ENCODE measurements around the gene SUDS3.
"Not testable (repeated sequence)": the region's sequence is repeated elsewhere in the genome, so short reads cannot be mapped to it uniquely, and the experiment has no call there.

SUDS3 gene, protein sequence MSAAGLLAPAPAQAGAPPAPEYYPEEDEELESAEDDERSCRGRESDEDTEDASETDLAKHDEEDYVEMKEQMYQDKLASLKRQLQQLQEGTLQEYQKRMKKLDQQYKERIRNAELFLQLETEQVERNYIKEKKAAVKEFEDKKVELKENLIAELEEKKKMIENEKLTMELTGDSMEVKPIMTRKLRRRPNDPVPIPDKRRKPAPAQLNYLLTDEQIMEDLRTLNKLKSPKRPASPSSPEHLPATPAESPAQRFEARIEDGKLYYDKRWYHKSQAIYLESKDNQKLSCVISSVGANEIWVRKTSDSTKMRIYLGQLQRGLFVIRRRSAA

DNA sequence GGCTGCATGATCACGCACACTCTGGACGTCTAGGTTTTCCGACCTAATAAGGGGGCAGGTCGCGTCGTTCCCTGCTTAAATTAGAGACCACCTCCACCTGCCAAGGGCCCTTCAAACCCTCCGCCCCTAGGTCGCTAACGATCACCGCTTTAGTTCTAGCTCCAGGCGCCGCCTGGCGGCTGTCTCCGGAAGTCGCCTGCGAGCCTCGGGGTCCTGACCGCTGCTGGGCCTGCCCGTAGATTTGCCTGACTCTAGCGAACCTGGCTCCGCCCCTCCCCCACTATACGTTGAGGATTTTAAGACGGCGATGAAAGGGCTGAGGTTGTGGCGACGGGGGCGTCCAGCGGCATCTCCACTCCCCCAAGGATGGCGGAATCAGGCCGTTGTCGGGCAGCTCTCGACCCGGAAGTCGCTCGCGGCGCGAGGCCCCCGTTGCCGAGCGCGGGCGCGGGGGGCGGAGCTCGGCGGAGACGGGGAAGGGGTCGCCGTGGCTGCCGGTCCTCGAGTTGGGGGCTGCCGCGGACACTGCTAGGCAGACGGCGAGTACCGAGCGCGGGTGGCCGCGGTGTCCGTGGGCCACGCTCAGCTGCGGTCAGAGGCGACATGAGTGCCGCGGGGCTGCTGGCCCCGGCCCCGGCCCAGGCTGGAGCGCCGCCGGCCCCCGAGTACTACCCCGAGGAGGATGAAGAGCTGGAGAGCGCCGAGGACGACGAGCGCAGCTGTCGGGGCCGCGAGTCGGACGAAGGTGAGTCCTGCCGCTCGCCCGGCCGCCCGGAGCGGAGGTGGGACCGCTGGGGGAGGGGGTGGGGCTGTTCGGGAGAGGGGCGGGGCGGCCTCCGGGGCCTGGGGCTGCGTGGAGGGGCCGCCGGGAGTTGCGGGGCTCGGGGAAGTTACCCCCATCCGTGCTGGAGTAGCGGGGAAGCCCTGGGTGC, at the start of gene SUDS3:
TSS of gene SUDS3 (plus strand) at position 467 of the 932 bp plus-strand sequence. CDS start at position 604, 137 bp downstream.
- peak; percentile 54 for DNase-seq (ENCODE audit: low read depth)

DNA sequence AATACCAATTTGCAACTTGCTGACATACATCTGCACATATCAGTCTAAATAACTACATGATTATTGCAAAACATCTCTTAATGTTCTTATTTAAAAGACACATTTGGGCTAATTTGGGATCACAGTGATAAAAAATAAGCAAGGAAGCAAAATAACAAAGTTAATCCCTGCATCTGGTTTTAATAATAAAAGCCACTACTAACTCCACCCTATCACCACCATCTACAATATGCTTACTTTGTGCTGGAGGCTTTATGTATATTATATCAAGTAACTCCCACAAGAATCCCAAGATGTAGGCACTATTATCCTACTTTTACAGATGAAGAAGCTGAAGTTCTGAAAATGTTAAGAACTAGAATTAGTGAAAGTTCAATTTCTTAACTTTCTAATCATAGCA, 49.4 kb upstream of the SUDS3 start:
- no peak for DNase-seq (ENCODE audit: low read depth)

DNA sequence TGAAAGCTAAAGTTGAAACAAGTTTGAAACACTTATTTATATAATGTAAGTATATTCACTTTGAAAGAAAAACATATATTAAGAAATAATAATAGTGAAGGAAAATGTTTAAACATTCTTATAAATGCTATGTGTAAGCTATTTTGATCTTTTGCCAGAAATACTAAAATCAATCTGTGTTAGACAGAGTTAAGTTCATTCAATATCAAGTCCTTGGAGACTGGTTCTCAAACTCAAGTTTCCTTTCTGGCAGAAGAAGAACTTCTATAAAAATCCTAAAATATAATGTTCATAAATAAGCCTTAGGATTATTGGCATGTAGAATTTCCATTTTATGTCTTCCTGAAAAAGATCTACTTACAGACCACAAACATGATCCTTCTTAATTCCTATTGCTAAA, 49.0 kb upstream of the SUDS3 start:
- no peak for DNase-seq (ENCODE audit: low read depth)

DNA sequence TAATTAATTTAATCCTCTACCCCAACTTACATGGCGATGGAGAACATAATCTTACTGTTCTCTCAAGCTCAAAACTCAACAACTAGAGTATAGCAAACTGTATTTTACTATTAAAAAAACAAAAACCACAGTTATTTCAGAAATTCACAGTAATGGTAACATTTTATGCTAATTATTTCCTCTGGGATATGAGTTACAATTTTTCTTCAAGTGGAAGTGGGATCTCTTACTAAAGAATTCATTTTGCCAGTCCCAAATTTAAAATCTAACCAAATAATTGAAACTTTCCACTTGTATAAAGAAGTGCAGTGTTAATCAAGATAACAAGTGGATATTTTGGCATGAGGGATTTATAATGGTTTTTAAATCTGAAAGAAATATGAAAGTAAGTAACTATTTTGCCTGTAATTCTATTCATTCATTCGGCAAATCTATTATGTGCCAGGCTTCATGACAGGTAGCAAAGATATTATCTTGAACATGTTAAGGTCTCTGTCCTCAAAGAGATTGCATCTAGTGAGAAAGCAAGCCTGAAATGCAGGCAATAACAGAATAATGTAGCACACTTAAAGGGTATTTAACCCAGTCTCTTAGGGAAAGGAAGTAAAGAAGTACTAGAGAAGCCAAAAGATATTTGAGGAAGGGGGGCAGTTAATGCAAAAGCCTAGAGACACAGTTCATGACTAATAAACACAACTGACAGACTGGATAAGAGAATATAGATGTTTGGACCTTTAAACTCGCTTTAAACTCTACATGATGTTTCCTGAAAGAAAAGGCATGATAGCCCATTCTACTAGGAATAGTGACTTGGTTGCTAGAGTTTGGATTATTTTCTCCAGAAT, 47.6 kb upstream of the SUDS3 start:
- DNase-seq (ENCODE audit: low read depth), result no peak

DNA sequence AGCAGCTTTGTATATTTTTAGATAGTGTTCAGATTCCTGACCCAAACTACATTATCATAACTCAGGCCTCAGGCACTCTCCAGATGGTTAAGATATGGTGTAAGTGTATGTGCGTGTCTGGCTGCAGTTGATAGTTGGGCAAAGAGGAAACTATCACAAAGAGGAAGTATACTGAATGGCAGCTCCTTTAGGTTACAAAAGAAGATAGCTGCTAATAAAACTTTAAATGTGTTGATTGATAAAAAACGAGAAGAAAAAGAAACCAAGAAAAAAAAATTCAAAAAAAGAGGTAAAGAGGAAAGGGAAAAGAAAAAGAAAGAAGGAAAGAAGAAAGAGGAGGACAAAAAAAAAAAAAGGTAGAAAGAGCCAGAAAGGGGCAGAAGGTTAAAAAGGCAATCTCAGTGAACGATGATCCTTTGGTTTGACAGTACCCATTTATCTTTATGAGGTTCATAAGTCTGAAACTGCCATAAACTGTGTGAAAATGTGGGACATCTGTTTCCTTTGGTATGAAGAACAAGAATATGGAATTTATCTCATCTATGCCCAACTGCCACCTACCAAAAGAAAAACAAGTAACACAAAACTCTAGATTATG, 45.8 kb upstream of the SUDS3 start:
- DNase-seq (ENCODE audit: low read depth), result peak; percentile 65

DNA sequence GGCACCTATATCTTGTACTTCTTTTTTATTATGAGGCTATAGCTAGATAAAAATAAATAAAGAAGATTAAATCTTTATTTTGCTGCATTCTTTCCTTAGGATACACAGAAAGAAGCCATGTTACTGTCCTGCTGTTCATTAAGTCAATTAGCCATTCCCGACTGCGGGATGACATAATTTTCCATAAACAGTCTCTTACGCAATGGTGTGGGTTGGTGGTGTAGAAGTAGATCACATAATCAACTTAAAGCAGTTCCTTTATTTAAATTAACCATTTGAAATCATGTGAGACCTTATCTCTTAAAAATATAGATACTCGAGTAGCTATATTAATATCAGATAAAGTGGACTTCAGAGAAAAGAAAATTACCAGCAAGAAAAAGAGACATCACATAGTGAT, 43.8 kb upstream of the SUDS3 start:
- no peak for DNase-seq (ENCODE audit: low read depth)

DNA sequence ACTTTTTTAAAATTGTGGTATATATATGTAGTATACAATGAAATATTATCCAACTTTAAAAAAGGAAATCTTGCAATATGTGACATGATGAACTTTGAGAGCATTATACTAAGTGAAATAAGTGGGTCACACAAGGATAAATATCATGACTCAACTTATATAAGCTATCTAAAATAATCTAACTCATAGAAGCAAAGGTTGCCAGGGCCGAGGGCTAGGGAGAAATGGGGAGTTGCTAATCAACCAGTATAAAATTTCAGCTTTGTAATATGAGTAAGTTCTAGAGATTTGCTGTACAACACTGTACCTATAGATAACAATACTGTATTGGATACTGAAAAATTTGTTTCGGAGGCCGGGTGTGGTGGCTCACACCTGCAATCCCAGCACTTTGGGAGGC, 42.1 kb upstream of the SUDS3 start:
- no peak for DNase-seq (ENCODE audit: low read depth)

DNA sequence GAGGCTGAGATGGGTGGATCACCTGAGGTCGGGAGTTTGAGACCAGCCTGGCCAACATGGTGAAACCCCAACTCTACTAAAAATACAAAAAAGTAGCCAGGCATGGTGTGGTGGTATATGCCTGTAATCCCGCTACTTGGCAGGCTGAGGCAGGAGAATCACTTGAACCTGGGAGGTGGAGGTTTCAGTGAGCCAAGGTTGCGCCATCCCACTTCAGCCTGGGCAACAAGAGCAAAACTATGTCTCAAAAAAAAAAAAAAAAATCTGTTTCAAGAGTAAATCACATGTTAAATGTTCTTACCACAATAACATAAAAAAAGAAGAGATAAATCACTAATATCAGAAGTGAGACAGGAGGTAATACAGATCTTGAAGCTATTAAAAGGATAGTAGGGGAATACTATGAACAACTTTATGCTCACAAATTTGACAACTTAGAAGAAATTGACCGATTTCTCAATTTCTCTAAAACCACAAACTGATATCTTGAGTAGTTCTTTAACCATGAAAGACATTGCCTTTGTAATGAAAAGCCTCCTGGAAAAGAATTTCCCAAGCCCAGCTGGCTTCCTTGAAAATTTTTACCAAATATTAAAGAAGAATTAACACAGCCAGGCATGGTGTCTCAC, 41.3 kb upstream of the SUDS3 start:
- DNase-seq (ENCODE audit: low read depth), result no peak

DNA sequence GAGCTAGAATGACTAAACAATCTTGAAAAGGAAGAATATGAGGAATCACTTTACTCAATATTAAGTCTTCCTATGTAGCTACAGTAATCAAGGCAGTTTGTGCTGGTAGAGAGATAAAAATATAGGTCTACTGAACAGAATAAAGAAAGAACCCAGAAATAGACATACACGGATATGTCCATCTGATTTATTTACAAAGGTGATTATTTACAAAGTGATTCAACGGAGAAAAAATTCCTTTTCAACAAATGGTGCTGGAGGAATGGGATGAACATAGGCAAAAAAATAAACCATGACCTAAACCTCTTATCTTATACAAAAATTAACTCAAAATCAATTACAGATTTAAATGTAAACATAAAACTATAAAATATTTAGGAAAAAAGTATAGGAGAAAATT, 40.2 kb upstream of the SUDS3 start:
- DNase-seq (ENCODE audit: low read depth), result no peak

DNA sequence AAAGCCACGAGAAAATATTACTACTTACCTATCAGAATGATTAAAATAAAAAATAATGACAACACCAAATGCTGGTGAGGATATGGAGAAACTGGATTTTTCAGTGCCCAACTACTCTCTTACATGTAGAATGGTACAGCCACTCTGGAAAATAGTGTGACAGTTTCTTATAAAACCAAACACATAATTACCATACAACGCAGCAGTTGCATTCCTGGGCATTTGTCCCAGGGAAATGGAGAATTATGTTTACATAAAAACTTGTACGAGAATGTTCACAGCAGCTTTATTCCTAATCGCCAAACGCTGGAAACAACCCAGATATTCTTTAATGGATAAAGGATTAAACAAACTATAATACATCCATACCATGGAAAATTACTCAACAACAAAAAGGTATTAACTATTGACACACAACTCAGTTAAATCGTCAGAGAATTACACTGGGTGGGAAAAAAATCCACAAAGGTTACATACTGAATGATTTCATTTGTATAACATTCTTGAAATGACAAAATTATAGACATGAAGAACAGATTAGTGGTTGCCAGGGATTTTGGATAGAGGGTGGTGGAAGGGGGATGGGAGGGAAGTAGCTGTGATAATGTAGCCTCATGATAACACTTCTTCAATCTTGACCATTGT, 39.0 kb upstream of the SUDS3 start:
- no peak for DNase-seq (ENCODE audit: low read depth)

DNA sequence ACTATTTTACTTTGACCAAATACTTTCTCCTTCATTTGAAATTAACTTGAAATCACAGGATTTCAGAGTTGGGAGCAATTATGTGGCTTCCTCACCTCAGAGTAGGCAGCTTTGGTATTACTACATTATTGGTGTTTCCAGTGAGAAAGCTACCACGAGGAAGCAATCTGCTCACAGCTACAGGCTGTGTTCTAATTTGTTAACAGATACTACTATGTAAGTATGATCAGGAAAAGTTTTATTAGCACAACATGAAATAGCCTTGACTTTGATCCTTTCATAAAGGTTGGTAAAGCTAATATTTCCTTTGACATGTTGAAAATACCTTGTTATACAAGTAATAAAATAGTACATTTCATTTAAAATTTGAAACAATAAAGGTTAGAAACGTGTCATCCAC, 34.3 kb upstream of the SUDS3 start:
- DNase-seq (ENCODE audit: low read depth), result no peak

DNA sequence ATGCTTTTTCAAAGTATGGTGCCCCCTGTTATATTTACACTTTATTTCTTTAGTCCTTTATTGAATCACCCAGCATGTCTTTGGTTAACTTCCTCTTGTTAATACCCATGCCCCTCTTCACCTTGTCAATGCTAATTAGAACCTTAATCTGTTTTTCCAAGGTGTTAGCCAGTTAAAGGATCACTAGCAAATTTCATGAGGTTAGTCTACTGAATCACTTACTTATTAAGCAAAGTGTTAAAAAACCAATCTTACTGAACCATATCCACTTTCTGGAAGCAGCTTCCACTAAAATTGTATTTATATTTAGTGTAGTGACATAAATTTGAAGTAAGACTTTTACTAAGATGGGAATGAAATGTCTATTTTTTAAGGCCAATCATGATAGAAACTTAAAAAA, 31.5 kb upstream of the SUDS3 start:
- DNase-seq (ENCODE audit: low read depth), result no peak

DNA sequence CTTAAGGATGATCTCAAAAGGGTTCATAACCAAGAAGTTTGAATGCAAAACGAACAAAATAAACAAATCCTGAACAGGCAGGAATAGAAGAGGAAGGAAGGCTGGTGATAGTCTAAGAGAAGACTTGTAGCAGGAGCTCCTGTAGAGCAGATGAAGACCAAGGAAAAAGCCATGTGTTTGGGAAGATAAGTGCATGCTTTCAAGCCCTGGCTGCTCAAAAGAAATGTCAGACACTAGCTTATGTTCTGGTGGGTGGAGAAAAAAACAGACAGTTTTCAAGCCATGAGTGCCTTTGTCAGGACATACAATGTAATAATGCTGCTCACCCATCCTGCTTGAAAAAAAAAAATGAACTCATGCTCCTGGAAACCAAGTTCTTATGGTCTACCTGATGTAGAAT, 31.0 kb upstream of the SUDS3 start:
- peak; percentile 78 for DNase-seq (ENCODE audit: low read depth)

DNA sequence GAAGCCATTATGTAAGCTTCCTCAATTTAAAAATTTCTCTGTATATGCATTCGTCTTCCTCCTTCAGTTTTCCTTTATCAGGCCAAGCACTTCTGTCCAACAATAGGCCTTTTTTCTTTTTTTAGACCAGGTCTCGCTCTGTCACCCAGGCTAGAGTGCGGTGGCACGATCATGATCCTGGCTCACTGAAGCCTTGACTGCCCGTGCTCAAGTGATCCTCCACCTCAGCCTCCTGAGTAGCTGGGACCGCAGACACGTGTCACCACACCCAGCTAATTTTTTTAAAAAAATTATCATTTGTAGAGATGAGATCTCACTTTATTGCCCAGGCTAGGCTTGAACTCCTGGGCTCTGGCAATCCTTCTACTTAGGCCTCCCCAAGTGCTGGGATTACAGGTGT, 29.5 kb upstream of the SUDS3 start:
- DNase-seq (ENCODE audit: low read depth), result peak; percentile 38

DNA sequence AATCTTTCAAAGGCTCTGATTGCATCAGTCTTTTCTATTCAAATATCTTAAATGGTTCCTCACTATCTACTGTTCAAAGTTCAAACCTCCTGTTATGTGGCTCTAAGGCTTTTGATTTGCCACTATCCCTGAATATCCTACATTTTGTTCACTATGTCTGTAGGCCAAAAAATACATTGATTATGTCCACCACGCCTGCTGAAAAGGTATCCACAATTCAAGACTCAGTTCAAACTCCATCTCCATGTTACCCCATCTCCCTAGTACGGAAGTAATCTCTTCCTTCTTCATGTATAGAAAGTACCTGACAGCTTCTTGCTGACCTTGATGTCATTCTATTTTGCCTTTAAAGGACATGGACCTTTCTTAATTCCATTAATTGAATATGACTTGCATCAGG, 28.4 kb upstream of the SUDS3 start:
- DNase-seq (ENCODE audit: low read depth), result no peak

DNA sequence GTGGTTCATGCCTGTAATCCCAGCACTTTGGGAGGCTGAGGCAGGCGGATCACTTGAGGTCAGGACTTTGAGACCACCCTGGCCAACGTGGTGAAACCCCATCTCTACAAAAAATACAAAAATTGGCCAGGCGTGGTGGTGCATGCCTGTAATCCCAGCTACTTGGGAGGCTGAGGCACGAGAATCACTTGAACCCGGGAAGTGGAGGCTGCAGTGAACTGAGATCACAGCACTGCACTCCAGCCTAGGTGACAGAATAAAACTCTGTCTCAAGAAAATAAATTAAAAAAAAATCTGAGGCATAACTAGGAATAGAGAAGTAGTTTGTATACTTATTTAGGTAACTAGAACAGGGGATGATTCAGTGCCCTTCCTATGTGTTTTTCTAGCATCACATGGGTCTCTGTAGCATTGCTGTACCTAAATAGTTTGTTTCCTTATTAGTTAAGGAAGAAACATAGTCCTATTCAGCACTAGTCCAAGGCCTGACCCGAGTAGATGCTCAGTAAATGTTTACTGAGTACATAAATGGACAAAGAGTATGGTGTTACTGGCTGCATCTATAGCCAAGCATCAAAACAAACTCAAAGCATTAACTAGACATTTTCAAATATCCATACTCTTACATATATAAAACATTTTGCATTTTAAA, 25.3 kb upstream of the SUDS3 start:
- DNase-seq (ENCODE audit: low read depth), result no peak

DNA sequence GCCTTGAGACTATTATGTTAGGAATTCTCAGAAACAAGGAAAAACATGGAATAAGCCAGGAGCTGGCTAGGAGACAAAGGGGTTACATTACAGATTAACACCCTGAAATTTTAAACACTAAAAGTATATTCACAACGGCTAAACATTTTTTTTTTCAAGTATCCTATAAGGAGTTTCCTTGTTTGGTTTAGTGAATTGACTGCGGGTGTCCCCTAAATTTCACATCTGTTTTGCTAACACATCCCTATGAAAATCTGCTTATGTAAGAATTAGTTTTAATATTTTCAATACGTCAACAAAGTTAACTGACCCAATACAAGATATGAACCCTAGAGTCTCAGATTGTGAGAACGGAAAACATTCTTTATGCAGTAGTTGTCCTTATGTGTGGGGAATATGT, 22.6 kb upstream of the SUDS3 start:
- DNase-seq (ENCODE audit: low read depth), result no peak

DNA sequence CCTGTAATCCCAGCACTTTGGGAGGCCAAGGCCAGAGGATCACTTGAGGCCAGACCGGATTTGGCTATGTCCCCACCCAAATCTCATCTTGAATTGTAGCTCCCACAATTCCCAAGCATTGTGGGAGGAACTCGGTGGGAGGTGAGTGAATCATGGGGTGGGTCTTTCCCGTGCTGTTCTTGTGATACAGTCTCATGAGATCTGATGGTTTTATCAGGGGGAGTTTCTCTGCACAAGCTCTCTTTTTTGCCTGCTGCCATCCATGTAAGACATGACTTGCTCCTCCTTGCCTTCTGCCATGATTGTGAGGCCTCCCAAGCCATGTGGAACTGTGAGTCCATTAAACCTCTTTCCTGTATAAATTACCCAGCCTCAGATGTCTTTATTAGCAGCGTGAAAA, 21.9 kb upstream of the SUDS3 start:
- DNase-seq (ENCODE audit: low read depth), result not testable (repeated sequence)

DNA sequence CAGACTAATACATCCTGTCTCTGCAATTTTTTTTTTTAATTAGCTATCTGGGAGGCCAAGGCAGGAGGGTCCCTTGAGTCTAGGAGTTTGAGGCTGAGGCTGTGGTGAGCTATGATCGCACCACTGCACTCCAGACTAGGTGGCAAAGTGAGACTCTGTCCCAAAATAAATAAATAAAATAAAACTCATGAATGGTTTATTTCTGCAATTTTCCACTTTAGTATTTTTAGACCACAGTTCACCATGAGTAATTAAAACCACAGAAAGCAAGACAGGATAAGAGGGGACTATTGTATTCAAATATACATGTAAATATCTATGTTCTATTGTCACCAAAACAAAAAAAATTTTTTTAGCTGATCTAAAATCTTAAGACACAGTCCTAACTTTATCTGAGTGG, 21.5 kb upstream of the SUDS3 start:
- DNase-seq (ENCODE audit: low read depth), result no peak

DNA sequence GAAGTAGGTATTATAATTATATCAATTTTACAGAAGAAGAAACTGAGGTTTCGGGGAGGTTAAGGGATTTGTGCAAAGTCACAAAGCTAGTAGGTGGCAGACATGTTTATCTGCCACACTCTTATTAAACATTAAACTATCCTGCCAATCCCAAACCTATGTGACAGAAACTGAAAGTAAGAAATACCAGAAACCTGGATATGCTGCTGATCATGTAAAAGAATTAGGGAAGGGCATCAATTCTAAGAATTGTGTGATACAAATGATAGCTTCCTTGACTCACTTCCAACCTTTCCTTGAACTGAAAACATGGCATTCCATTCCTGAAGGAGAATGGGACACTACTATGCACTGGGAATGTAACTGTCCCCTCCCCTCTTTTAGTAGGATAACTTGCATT, 20.5 kb upstream of the SUDS3 start:
- no peak for DNase-seq (ENCODE audit: low read depth)

All from CMK (cell line).